OCI-LY3 (cell line): ENCODE measurements around the gene BRICD5.

Experiments used
- CTCF ChIP-seq: fragments of 200-600, 300-600 bp; sonication (generic); IDR thresholded peaks from 2 replicates; pipeline ENCODE4 v1.5.1; 2014; ENCODE audit warnings: antibody characterized with exemption, low read length, low read depth
- EZH2phosphoT487 ChIP-seq: fragments of 200-600 bp; shearing (Covaris generic); IDR thresholded peaks from 2 replicates; pipeline ENCODE4 v1.6.1; 2018; ENCODE audit warnings: antibody characterized with exemption, mixed run types, low read depth

GRCh38 chr16:2253293-2253692 is 42.6 kb upstream of the BRICD5 start:
- no peak for TF ChIP-seq CTCF
- TF ChIP-seq EZH2phosphoT487 = no peak
